Parathyroid adenoma (tissue), 2 donors: ENCODE measurements around the gene MAP4K4.

Experiments used
- H2AFZ ChIP-seq: fragments of 300-600 bp; sonication (generic); one replicate; pipeline ENCODE4 v1.7.0; 2017; ENCODE audit warnings: antibody characterized with exemption, mild to moderate bottlenecking
- H3K27ac ChIP-seq: fragments of 300-600 bp; sonication (generic); one replicate; pipeline ENCODE4 v1.7.0; 2017
- H3K27me3 ChIP-seq: fragments of 300-600 bp; sonication (generic); one replicate; pipeline ENCODE4 v1.7.0; 2017; ENCODE audit warnings: low read length; ENCODE audit not compliant: control insufficient read depth, insufficient read depth
- H3K36me3 ChIP-seq: fragments of 300-600 bp; sonication (generic); one replicate; pipeline ENCODE4 v1.7.0; 2017; ENCODE audit warnings: low read length; ENCODE audit not compliant: control insufficient read depth, insufficient read depth
- H3K4me1 ChIP-seq: fragments of 300-600 bp; sonication (generic); one replicate; pipeline ENCODE4 v1.7.0; 2017; ENCODE audit warnings: control low read depth
- H3K4me2 ChIP-seq: fragments of 300-600 bp; sonication (generic); one replicate; pipeline ENCODE4 v1.7.0; 2017; ENCODE audit warnings: low read length
- H3K4me3 ChIP-seq: fragments of 300-600 bp; sonication (generic); one replicate; pipeline ENCODE4 v1.7.0; 2017; ENCODE audit warnings: low read depth, low read length
- H3K79me2 ChIP-seq: fragments of 300-600 bp; sonication (generic); one replicate; pipeline ENCODE4 v1.7.0; 2017; ENCODE audit warnings: control low read depth
- H3K9ac ChIP-seq: fragments of 300-600 bp; sonication (generic); one replicate; pipeline ENCODE4 v1.7.0; 2017; ENCODE audit warnings: mild to moderate bottlenecking
- H3K9me3 ChIP-seq: fragments of 300-600 bp; sonication (generic); one replicate; pipeline ENCODE4 v1.7.0; 2017; ENCODE audit warnings: low read length; ENCODE audit not compliant: control insufficient read depth
- TF ChIP-seq, protein P1 (sequence below): fragments of 300-600 bp; sonication (generic); IDR thresholded peaks from one replicate; pipeline ENCODE4 v1.7.0; 2017; ENCODE audit warnings: antibody characterized with exemption, mild to moderate bottlenecking
- donor health status: primary hyperparathyroidism.

MAP4K4 gene

DNA sequence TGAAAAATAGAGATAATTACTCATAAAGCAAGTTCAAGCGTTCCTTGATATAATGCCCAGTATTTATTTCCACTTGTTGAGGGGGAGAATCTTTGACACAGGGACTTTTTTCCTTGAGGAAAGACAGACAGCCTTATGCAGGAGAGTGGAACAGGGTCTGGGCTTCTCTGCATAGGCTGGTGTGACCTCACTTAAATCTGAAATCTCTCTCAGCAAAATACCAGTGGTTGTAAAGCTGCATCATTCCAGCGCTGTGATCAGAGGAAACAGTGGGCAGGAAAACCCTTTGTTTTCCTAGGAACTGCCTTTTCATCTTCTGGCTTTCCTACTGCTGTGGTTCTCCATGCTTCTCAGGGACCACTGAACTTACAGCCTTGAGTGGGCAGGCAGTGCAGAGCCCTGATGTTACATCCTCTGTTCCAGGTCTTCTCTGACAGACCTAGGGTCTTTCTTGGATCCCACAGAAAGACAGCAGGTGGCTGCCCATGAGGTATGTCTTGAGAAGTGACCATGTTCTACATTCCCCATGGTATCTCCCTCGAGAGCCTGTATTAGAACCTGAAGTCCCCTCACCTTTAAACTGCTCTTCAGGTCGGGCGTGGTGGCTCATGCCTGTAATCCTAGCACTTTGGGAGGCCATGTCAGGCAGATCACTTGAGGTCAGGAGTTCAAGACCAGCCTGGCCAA, 17.6 kb upstream of the MAP4K4 start:
- H3K4me1 ChIP-seq: no peaks in the 10 kb centered on the region
- no peaks in the 10 kb centered on the region for H3K27me3 ChIP-seq
- H3K27ac ChIP-seq: no peak overlapping the region
- H3K79me2 ChIP-seq: no peaks in the 10 kb centered on the region
- H3K4me3 ChIP-seq: no peak overlapping the region
- no peak overlapping the region for H3K9ac ChIP-seq
- H2AFZ ChIP-seq: no peak overlapping the region
- no peak overlapping the region for H3K4me2 ChIP-seq
- no peaks in the 10 kb centered on the region for H3K9me3 ChIP-seq
- TF ChIP-seq, protein P1, sequence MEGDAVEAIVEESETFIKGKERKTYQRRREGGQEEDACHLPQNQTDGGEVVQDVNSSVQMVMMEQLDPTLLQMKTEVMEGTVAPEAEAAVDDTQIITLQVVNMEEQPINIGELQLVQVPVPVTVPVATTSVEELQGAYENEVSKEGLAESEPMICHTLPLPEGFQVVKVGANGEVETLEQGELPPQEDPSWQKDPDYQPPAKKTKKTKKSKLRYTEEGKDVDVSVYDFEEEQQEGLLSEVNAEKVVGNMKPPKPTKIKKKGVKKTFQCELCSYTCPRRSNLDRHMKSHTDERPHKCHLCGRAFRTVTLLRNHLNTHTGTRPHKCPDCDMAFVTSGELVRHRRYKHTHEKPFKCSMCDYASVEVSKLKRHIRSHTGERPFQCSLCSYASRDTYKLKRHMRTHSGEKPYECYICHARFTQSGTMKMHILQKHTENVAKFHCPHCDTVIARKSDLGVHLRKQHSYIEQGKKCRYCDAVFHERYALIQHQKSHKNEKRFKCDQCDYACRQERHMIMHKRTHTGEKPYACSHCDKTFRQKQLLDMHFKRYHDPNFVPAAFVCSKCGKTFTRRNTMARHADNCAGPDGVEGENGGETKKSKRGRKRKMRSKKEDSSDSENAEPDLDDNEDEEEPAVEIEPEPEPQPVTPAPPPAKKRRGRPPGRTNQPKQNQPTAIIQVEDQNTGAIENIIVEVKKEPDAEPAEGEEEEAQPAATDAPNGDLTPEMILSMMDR: no peak
- no peaks in the 10 kb centered on the region for H3K36me3 ChIP-seq

DNA sequence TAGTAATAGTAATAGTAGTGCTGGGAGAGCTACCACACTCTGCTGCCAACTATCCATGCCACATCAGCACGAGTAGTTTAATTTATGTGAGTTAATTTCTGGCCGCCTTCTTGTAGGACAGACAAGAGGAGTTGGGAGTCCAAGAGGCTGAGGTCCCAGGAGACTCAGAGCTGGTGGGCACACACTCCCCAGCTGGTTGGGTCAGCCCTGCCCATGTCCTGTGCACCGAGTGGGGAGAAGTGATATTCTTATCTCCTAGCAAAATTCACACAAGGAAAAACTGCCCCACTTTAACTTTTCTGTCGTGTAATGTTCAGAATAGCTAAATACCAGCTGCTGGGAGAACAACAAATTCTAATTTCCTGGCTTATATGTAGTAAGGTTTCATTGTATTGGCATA, 15.2 kb upstream of the MAP4K4 start:
- Histone ChIP-seq H3K4me1 (no peaks in the 10 kb centered on the region), H3K4me3 (no peak overlapping the region), H3K27ac (no peak overlapping the region), H3K4me2 (no peak overlapping the region), H3K9ac (no peak overlapping the region), H3K9me3 (no peaks in the 10 kb centered on the region), H2AFZ (no peak overlapping the region), H3K79me2 (no peaks in the 10 kb centered on the region), H3K36me3 (no peaks in the 10 kb centered on the region), H3K27me3 (no peaks in the 10 kb centered on the region)
- TF ChIP-seq, protein P1: no peak

DNA sequence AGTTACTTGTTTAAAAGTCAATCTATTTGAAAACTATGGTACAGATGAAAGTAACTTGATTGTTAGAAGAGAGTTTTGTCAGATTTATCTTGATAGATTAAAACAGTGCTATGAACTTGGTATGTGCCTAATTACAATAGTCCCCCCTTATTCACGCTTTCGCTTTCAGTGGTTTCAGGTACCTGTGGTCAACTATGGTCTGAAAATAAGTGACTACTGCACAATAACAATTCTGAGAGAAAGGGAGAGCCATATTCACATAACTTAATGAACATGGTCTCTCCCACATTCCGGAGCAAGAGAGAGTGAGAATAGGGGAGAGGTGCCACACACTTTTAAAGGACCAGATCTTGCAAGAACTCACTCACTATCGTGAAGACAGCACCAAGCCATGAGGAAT, 13.2 kb upstream of the MAP4K4 start:
- Histone ChIP-seq H2AFZ (no peak overlapping the region), H3K4me1 (no peaks in the 10 kb centered on the region), H3K27me3 (no peaks in the 10 kb centered on the region), H3K9me3 (no peaks in the 10 kb centered on the region), H3K36me3 (no peaks in the 10 kb centered on the region), H3K4me3 (no peak overlapping the region), H3K27ac (no peak overlapping the region), H3K4me2 (no peak overlapping the region), H3K9ac (no peak overlapping the region), H3K79me2 (no peaks in the 10 kb centered on the region)
- TF ChIP-seq, protein P1: no peak

GRCh38 chr2:101688261-101688660, 9.2 kb upstream of the MAP4K4 start:
- TF ChIP-seq, protein P1: no peak

DNA sequence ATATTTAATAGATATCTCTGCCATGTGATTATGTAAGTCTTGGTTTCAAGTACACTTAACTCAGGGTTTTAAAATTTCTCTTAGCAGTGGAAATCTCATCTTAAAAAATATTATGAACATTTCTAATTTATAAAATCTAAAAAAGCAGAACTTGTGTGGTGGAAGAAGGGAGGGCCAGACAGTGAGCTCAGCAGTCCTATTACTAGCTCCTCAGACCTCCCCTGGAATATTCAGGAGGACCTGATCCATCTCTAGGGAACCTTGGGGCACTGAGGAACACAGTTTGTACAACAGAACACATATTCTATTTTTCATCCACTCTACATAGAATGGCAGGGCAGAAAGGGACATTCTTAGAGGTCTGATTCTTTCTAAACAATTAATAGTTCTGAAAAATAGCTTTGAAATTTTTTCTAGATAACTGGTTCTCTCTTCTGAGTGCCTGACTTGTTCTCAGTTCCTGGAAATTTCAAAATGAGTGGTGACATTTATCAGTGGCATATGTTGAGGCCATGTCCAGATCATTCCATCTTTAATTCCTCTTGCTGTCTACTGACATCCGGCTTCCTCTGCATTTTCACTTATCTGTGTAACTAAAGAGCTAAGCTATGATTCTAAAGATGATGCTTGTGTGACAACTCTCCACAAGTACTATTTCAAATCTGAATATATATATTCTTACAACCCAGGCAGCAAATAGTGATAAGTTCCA, 8.2 kb upstream of the MAP4K4 start:
- Histone ChIP-seq H2AFZ (no peak overlapping the region), H3K27ac (no peak overlapping the region), H3K9ac (no peak overlapping the region), H3K79me2 (no peaks in the 10 kb centered on the region), H3K4me2 (no peak overlapping the region), H3K9me3 (no peaks in the 10 kb centered on the region), H3K4me1 (no peaks in the 10 kb centered on the region), H3K4me3 (no peak overlapping the region), H3K27me3 (no peaks in the 10 kb centered on the region), H3K36me3 (no peaks in the 10 kb centered on the region)
- TF ChIP-seq, protein P1: no peak

More at GRCh38 chr2:101688261-101688660, 9.2 kb upstream of the MAP4K4 start:
- Histone ChIP-seq H3K4me2 (no peak overlapping the region), H3K27ac (no peak overlapping the region), H2AFZ (no peak overlapping the region), H3K4me3 (no peak overlapping the region), H3K27me3 (no peaks in the 10 kb centered on the region), H3K9me3 (no peaks in the 10 kb centered on the region), H3K36me3 (no peaks in the 10 kb centered on the region), H3K79me2 (no peaks in the 10 kb centered on the region), H3K9ac (no peak overlapping the region), H3K4me1 (no peaks in the 10 kb centered on the region)
